Measurements from ENCODE around the gene RTN4RL1.
A peak's percentile ranks its signal among the peaks of the same experiment; 100 is the strongest.

The RTN4RL1 gene

DNA sequence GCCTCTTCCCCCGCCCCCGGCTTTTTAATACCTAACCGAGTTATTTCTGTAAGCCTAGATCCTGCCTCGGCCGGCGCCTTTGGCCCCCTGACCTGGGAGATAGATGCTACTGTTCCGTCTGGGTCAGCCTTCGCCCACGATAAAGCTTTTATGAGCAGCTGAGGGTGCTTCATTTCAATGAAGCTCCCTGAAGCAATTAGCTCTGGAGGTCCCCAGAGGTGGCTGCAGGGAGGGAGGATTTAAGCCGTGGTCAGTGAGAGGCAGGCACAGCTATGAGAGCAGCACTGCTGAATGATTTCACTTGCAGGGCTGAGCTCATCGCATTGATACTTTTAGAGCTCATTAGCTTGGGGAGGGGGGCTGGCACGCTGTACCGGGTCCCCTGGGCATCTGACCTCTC lies 105.9 kb downstream of the RTN4RL1 start:
- DNase-seq (ENCODE audit: low spot score) (no peak), FAIRE-seq (no peak)

GRCh38 chr17:1918346-1919162 lies 106.6 kb downstream of the RTN4RL1 start:
- no peak for DNase-seq (ENCODE audit: low spot score)
- FAIRE-seq = no peak

GRCh38 chr17:1916963-1917715 lies 108.0 kb downstream of the RTN4RL1 start:
- no peak for FAIRE-seq
- no peak for DNase-seq (ENCODE audit: low spot score)

DNA sequence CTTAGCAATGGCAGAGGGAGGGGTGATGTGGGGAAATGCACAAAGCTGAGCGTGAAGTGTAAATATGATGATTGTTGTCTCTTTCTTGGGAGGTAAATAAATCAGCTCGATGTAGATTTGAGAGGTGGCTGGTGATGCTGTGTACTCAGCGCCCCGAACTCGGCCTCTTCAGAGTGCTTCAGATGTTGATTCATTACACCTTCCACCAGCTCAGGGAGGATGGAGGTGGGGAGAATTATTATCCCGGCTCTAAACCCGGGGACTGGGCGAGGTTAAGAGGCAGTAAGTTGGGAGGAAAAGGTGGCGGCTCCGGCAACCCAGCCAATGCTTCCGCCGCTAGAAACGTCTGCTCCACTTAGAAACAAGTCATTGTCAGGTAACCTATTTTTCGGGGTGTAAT lies 108.8 kb downstream of the RTN4RL1 start:
- FAIRE-seq = no peak
- no peak for DNase-seq (ENCODE audit: low spot score)

DNA sequence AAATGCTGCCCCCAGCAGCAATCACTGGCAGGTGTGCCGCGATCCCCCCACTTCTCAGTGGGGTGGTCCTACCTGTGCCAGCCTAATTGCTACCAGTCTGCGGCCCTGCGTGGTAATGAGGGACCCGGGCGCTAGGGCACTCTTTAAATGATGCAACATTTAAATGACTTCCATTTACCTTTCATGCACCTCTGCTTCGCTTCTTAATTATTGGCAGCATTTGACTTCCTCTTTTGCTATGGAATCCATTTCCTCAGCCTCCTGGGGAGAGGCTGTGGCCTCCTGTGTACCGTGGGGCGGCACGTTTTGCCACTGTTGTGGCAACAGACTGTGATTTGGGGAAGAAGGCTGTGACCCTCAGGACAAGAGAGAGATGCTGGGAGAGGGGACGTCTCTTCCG lies 109.2 kb downstream of the RTN4RL1 start:
- FAIRE-seq = no peak
- DNase-seq (ENCODE audit: low spot score) = no peak

DNA sequence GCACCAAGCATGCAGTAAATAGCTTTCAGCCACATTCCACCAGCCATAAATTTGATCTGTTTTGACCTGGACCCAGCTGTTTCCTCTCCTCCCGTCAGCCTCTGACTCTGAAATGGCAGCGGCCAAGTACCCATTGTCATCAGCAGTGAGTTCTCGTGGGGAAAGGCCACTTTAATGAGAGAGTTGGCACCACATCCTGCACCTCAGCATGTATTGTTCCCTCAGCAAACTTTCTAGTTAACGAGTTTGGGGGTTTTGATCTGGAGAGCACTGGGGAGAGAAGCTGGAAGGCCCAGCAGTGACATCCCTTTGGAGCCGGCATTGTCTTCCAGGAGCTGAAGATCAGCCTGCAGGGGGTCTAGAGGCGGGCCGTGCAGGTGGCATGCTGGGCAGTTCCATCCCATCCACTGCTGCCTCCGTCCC lies 110.5 kb downstream of the RTN4RL1 start:
- FAIRE-seq = no peak
- DNase-seq (ENCODE audit: low spot score) = no peak

GRCh38 chr17:1913702-1914101 lies 111.4 kb downstream of the RTN4RL1 start:
- FAIRE-seq = no peak
- no peak for DNase-seq (ENCODE audit: low spot score)

DNA sequence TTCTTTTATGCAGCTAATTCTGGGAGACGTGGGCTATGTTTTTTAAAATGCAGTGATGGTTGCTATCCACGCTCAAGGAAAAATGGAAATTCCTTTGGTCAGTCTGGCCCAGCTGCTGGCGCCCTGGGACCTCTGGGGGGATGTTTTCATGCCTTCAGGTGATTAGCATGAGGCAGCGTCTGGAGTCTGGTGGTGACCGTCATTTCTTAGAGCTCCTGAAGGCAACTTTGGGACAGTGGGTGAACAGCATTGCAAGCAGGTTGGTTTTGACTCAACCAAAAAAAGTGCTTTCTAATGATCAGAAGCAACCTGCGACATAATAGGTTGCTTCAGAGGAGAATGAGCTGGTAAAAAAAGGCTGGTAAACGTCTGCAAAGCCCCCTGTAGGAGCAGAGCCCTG lies 113.0 kb downstream of the RTN4RL1 start:
- FAIRE-seq = no peak
- no peak for DNase-seq (ENCODE audit: low spot score)

GRCh38 chr17:1909985-1910384 lies 115.1 kb downstream of the RTN4RL1 start:
- no peak for FAIRE-seq
- no peak for DNase-seq (ENCODE audit: low spot score)

GRCh38 chr17:1908699-1909309 lies 116.3 kb downstream of the RTN4RL1 start:
- FAIRE-seq (no peak), DNase-seq (ENCODE audit: low spot score) (peak; percentile 56)

- no peak for DNase-seq (ENCODE audit: low spot score)
- no peak for FAIRE-seq
Observed at GRCh38 chr17:1907909-1908698, 117.0 kb downstream of the RTN4RL1 start.

DNA sequence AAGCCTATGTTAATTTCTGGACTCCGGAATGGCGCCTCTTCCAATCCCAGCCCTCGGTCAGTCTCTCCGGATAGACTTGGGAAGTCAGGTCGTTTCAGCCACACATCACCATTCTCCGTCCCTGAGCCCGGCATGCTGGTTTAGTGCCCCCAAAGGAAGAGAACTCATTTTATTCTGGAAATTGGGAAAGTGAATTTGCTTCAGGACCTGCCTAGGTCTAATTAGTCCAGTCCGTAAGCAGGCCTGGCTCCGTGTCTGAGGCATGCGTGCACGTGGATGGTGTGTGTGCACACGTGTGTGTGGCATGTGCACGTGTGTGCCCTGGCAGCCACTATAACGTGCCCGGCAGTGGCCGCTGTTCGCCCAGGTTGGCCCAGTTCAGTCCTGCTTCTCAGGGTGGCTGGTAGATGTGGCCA lies 117.9 kb downstream of the RTN4RL1 start:
- peak; percentile 35 for FAIRE-seq
- no peak for DNase-seq (ENCODE audit: low spot score)

DNA sequence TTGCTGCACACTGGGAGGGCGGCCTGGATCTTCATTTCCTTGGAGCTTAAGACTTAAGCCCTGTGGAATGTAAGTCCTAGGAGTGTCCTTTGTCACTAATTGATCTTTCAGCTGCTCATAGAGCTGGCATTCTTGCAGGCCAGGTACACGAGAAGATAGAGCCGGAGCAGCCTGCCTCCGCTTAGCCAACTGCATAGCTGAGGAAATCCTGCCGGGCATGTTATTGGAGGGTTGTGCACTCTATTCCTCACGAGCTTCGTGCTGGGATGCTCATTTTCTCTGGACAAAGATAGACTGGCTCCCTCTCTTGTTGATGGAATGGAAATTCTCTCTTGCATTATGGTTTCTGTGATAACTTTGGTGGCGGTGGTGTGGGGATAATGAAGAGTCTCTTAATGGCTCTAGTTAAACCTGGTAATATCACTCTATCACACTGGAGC lies 118.5 kb downstream of the RTN4RL1 start:
- DNase-seq (ENCODE audit: low spot score) (no peak), FAIRE-seq (no peak)

DNA sequence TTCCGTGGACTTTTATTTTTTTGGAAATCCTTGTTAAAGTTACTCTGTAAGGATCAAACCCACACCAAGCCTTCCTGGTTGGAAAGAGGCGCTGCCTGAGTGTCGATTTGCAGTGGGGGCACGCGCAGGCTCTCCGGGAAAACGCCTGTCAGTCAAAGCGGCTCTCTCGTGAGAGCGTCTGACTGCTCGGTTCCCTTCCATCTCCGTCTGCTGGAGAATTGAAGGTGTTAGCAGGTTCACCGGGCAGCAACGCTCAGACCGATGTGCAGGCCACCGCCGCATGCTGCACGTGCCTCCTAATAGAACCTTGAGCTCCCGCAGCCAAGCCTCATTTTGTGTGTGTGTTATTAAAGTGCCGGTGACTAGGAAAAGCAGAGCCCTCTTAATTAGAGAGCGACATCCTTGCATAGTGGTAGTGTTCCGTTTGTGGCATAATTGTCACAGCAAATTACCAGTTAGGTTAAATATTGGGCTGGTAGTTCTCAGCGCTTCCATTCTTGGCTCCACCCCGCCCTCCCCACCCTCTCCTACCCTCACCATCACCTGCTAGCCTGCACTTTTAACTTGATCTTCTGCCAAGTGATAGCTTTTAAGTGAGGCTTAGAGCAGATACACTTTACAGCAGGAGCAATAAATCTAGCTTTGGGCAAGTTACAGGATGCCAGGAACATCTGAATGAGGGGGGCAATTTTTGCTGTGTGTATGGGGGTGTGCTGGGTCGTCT lies 119.8 kb downstream of the RTN4RL1 start:
- FAIRE-seq = no peak
- no peak for DNase-seq (ENCODE audit: low spot score)

DNA sequence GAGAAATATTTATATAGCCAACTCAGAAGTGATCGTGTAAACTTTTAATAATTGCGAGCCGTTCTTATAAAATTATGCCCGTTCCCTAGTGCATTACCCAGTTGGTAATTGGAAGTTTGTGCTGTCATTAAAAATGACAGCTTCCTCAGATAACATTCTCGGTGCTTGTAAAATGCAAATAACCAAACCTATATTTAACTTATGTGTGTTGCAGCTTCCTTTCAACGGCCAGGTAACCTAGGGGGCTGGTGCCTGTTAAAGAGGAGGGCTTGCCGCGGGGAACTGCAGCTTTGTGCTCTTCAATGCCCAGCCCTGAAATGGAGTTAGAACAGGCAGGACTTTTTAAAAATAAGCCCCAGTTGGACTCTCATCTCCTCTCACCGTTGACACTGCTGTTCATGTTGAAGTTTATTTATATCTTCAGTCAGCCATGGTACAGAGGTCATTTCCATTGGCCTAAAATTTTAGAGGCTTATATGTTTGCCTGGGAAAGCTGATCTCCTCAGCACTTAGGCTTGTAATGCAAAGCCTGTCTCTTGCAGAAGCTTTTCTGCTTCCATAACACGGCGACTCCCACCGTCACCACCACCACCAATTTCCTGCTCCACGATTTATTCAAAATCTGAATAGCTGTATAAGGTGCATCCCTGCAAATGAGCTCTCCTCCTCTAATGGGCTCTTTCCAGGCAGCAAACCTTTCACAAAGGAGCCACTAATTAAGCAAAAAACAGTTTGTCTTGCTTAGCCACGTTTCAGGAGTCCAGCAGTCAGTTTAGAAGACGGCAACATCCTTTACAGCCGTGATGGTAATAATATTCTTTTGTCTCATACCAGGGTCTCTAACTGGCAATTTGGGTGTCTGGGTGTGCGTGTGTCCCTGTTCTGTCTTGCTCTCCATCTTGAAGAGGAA lies 120.6 kb downstream of the RTN4RL1 start:
- FAIRE-seq (no peak), DNase-seq (ENCODE audit: low spot score) (no peak)

DNA sequence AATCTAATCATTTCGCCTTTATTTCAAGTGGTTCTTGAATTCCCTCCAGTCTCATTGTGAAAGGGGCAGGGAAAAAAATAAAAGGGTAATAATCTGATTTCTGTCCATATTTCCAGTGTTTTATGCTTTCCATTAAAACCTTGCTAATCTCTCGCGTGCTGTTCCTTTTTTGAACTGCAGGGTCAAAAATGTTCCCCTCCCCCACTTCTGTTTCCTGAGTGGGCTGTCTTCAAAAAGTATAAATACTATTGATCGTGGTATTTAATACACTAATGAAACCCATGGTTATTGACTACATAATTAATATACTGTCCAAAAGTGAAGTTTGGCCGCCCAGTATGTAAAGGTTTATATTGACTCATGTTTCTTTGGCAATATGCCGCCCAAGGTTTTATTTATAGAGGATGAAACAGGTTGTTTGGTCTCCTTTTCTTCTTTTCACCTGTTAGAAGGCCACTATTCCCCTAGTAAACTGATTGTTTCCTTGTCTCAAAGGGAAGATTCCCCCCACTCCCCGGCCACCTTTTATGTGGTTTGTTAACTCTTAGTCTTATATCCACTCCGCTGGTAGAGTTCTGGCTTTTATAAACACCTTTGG lies 125.6 kb downstream of the RTN4RL1 start:
- FAIRE-seq = no peak
- DNase-seq (ENCODE audit: low spot score) = no peak

- FAIRE-seq (no peak), DNase-seq (ENCODE audit: low spot score) (no peak)
Observed at GRCh38 chr17:1898872-1899271, 126.3 kb downstream of the RTN4RL1 start.

- FAIRE-seq = no peak
- DNase-seq (ENCODE audit: low spot score) = no peak
Observed at GRCh38 chr17:1898332-1898731, 126.8 kb downstream of the RTN4RL1 start.

DNA sequence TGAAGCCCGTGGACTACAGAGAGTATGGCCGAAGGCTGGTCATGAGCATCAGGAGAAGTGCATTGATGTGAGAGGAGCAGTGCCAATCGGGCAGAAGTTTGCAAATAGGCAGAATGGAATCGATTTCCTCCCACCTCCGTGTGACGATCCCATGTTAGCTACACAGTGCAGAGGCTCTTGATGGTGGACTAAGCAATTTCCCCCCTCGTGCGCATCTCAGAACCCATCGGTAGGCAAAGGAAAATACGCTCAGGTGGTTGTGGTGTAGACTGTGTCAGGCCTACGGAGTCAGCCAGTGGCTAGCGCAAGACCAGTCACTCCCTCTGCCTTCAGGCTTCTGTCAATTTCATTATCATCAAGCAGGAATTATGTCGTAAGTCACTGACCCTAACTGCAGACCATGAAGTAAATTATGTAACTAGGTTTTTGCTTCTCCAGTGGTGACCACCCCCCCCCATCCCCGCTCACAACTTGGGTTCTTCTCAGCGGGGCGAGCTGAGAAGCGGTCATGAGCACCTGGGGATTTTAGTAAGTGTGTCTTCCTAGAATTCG lies 128.0 kb downstream of the RTN4RL1 start:
- FAIRE-seq (no peak), DNase-seq (ENCODE audit: low spot score) (no peak)
